GM23338 (cell line): ENCODE results near the gene CHST12. TPM values are rescaled to one million over a fixed set of nuclear protein-coding genes. Genes with fewer than 3 reads are reported as not detected.
A peak's percentile ranks its signal among the peaks of the same experiment; 100 is the strongest.
"Not testable (repeated sequence)": the region's sequence is repeated elsewhere in the genome, so short reads cannot be mapped to it uniquely, and the experiment has no call there.

Experiments used
- ATAC-seq: fragments of 200-7000 bp; cut with Tn5 transposase; 3 replicates; pipeline ENCODE4 v1.9.1; 2020
- DNase-seq: peaks from one replicate; pipeline ENCODE4 v3.0.0-alpha.2; 2015; ENCODE audit warnings: low spot score
- H2AFZ ChIP-seq: fragments of 200-600 bp; sonication (generic); 2 replicates; pipeline ENCODE4 v1.8.0; 2016; ENCODE audit warnings: antibody characterized with exemption, mild to moderate bottlenecking, moderate library complexity
- H3F3A ChIP-seq: fragments of 200-600 bp; sonication (generic); replicated peaks from 2 replicates; pipeline ENCODE4 v1.8.0; 2017; ENCODE audit warnings: antibody characterized with exemption, mixed run types, low read depth
- H3K27ac ChIP-seq: fragments of 200-600 bp; sonication (generic); 2 replicates; pipeline ENCODE4 v1.6.1; 2016; ENCODE audit warnings: low read depth
- H3K27me3 ChIP-seq: fragments of 200-600 bp; sonication (generic); 2 replicates; pipeline ENCODE4 v1.8.0; 2016; ENCODE audit warnings: mild to moderate bottlenecking, mixed run types, moderate library complexity; ENCODE audit not compliant: insufficient read depth
- H3K36me3 ChIP-seq: fragments of 200-600 bp; sonication (generic); 2 replicates; pipeline ENCODE4 v1.8.0; 2016; ENCODE audit warnings: mild to moderate bottlenecking; ENCODE audit not compliant: insufficient read depth
- H3K4me1 ChIP-seq: fragments of 200-600 bp; sonication (generic); 2 replicates; pipeline ENCODE4 v1.8.0; 2016; ENCODE audit warnings: mild to moderate bottlenecking, moderate library complexity; ENCODE audit not compliant: insufficient read depth
- H3K4me2 ChIP-seq: fragments of 200-600 bp; sonication (generic); 2 replicates; pipeline ENCODE4 v1.7.1; 2017; ENCODE audit warnings: mixed run types
- H3K4me3 ChIP-seq: fragments of 200-600 bp; sonication (generic); 2 replicates; pipeline ENCODE4 v1.6.1; 2016; ENCODE audit warnings: mixed run types
- H3K79me2 ChIP-seq: fragments of 200-600 bp; sonication (generic); replicated peaks from 2 replicates; pipeline ENCODE4 v1.8.0; 2017; ENCODE audit warnings: mild to moderate bottlenecking; ENCODE audit not compliant: insufficient read depth
- H3K9me2 ChIP-seq: fragments of 200-600 bp; sonication (generic); 2 replicates; pipeline ENCODE4 v1.8.0; 2017; ENCODE audit not compliant: insufficient read depth
- H4K20me1 ChIP-seq: fragments of 200-600 bp; sonication (generic); replicated peaks from 2 replicates; pipeline ENCODE4 v1.8.0; 2017; ENCODE audit warnings: mild to moderate bottlenecking; ENCODE audit not compliant: insufficient read depth
- H3K27ac Mint-ChIP-seq: 2 replicates; pipeline ENCODE4 v1.8.0; 2020; ENCODE audit warnings: inconsistent platforms, mild to moderate bottlenecking, moderate library complexity, mixed read lengths
- H3K27me3 Mint-ChIP-seq: 3 replicates; pipeline ENCODE4 v1.8.0; 2022; ENCODE audit warnings: low read depth, mild to moderate bottlenecking, moderate library complexity, mixed read lengths, inconsistent platforms; ENCODE audit not compliant: insufficient read depth, poor library complexity
- H3K36me3 Mint-ChIP-seq: 3 replicates; pipeline ENCODE4 v1.8.0; 2021; ENCODE audit warnings: low read depth, mild to moderate bottlenecking, inconsistent platforms, moderate library complexity, mixed read lengths
- H3K4me1 Mint-ChIP-seq: 3 replicates; pipeline ENCODE4 v1.8.0; 2020; ENCODE audit warnings: mild to moderate bottlenecking, inconsistent platforms, mixed read lengths
- H3K4me3 Mint-ChIP-seq: 3 replicates; pipeline ENCODE4 v1.8.0; 2021; ENCODE audit warnings: moderate library complexity, mild to moderate bottlenecking, inconsistent platforms, mixed read lengths
- H3K9me3 Mint-ChIP-seq: 3 replicates; pipeline ENCODE4 v1.8.0; 2020; ENCODE audit warnings: moderate library complexity, mild to moderate bottlenecking, inconsistent platforms, mixed read lengths
- EZH2phosphoT487 ChIP-seq: fragments of 200-600 bp; sonication (generic); IDR thresholded peaks from one replicate; pipeline ENCODE4 v1.8.1; 2018; ENCODE audit warnings: antibody characterized with exemption; ENCODE audit not compliant: unreplicated experiment
- JUNB ChIP-seq: IDR thresholded peaks from one replicate; pipeline ENCODE4 v1.6.1; 2016; ENCODE audit warnings: antibody characterized with exemption; ENCODE audit not compliant: unreplicated experiment
- NANOG ChIP-seq: IDR thresholded peaks from 2 replicates; pipeline ENCODE4 v1.6.1; 2016; ENCODE audit warnings: antibody characterized with exemption, borderline replicate concordance
- POLR2AphosphoS5 ChIP-seq: IDR thresholded peaks from 2 replicates; pipeline ENCODE4 v1.6.1; 2016; ENCODE audit warnings: antibody characterized with exemption, low read depth
- REST ChIP-seq: IDR thresholded peaks from one replicate; pipeline ENCODE4 v1.6.1; 2018; ENCODE audit warnings: antibody characterized with exemption; ENCODE audit not compliant: unreplicated experiment
- STAT1 ChIP-seq: IDR thresholded peaks from one replicate; pipeline ENCODE4 v1.6.1; 2016; ENCODE audit warnings: antibody characterized with exemption; ENCODE audit not compliant: unreplicated experiment
- ZNF331 ChIP-seq: fragments of 250-450 bp; sonication (Bioruptor Pico); IDR thresholded peaks from 2 replicates; pipeline ENCODE4 v1.5.0; 2020; ENCODE audit warnings: low read depth, mild to moderate bottlenecking, moderate library complexity
- polyA plus RNA-seq: library from polyadenylated mRNA; unstranded; fragments of >200 nt; fragmentation: Nextera tagmentation; extraction: Ambion mirVana; gene quantifications from 2 replicates; pipeline ENCODE4 v1.2.1, GENCODE V29; 2016
- total RNA-seq: library from RNA; depleted of rRNA; stranded (reverse); fragments of >200 nt; shearing (Covaris generic); gene quantifications from 2 replicates; pipeline ENCODE4 v1.2.3, GENCODE V29; 2014
- TF ChIP-seq, protein P1 (sequence below): IDR thresholded peaks from 2 replicates; pipeline ENCODE4 v1.6.1; 2016; ENCODE audit warnings: antibody characterized with exemption

Gene CHST12
- total and polyA plus RNA-seq, 2 experiments from 2014 or later, result 10.1 to 14.6 TPM

- H3K36me3 ChIP-seq, H3K4me1 Mint-ChIP-seq, H3K36me3 Mint-ChIP-seq, H3K4me1 ChIP-seq, H3K4me3 Mint-ChIP-seq, H3K9me2 ChIP-seq, H4K20me1 ChIP-seq, H2AFZ ChIP-seq, ATAC-seq, H3K79me2 ChIP-seq, H3K27me3 Mint-ChIP-seq, H3K27ac Mint-ChIP-seq, DNase-seq, H3K27ac ChIP-seq, H3K27me3 ChIP-seq, H3K9me3 Mint-ChIP-seq, H3K4me3 ChIP-seq, H3F3A ChIP-seq, H3K4me2 ChIP-seq: not testable (repeated sequence)
Observed at GRCh38 chr7:2453849-2454248, 50.4 kb downstream of the CHST12 start.

- TF ChIP-seq JUNB (no peak), REST (no peak), EZH2phosphoT487 (no peak)
- TF ChIP-seq, protein P1, sequence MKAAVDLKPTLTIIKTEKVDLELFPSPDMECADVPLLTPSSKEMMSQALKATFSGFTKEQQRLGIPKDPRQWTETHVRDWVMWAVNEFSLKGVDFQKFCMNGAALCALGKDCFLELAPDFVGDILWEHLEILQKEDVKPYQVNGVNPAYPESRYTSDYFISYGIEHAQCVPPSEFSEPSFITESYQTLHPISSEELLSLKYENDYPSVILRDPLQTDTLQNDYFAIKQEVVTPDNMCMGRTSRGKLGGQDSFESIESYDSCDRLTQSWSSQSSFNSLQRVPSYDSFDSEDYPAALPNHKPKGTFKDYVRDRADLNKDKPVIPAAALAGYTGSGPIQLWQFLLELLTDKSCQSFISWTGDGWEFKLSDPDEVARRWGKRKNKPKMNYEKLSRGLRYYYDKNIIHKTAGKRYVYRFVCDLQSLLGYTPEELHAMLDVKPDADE, result no peak
- Mint-ChIP-seq H3K27ac (0 out of 2 replicates have a peak overlapping the region, but pooled peaks have one; percentile 7), H3K4me1 (peaks cover 5% of the 10 kb centered on the region), H3K36me3 (no peaks in the 10 kb centered on the region), H3K27me3 (peaks cover 8% of the 10 kb centered on the region), H3K4me3 (no peak overlapping the region), H3K9me3 (peaks cover 11% of the 10 kb centered on the region)
- Histone ChIP-seq H2AFZ (no peak overlapping the region), H3F3A (0 out of 2 replicates have a peak, but pooled peaks cover 2% of the 10 kb centered on the region), H3K4me1 (no peaks in the 10 kb centered on the region), H4K20me1 (no peaks in the 10 kb centered on the region), H3K4me2 (no peak overlapping the region), H3K4me3 (no peak overlapping the region), H3K9me2 (no peaks in the 10 kb centered on the region), H3K36me3 (no peaks in the 10 kb centered on the region), H3K27me3 (no peaks in the 10 kb centered on the region), H3K79me2 (no peaks in the 10 kb centered on the region), H3K27ac (no peak overlapping the region)
- ATAC-seq (peak; percentile 26), DNase-seq (no peak)
Observed at GRCh38 chr7:2459674-2460073, 56.3 kb downstream of the CHST12 start.

- Mint-ChIP-seq H3K4me3 (no peak overlapping the region), H3K9me3 (peaks cover 12% of the 10 kb centered on the region), H3K4me1 (peaks cover 5% of the 10 kb centered on the region), H3K27ac (no peak overlapping the region), H3K36me3 (peaks cover 2% of the 10 kb centered on the region; the same call in 1 of the 3 replicates), H3K27me3 (peaks cover 8% of the 10 kb centered on the region)
- DNase-seq (no peak), ATAC-seq (no peak)
- Histone ChIP-seq H3K4me1 (no peaks in the 10 kb centered on the region), H3K36me3 (no peaks in the 10 kb centered on the region), H2AFZ (no peak overlapping the region), H3F3A (0 out of 2 replicates have a peak, but pooled peaks cover 2% of the 10 kb centered on the region), H3K4me3 (no peak overlapping the region), H3K27me3 (no peaks in the 10 kb centered on the region), H4K20me1 (no peaks in the 10 kb centered on the region), H3K9me2 (no peaks in the 10 kb centered on the region), H3K27ac (no peak overlapping the region), H3K79me2 (no peaks in the 10 kb centered on the region), H3K4me2 (no peak overlapping the region)
- TF ChIP-seq POLR2AphosphoS5, result no peak
- no peak for TF ChIP-seq ZNF331
- no peak for TF ChIP-seq STAT1
- TF ChIP-seq NANOG, result no peak
Observed at GRCh38 chr7:2460188-2460587, 56.8 kb downstream of the CHST12 start.
